ENCODE results near the gene TAF15.

The TAF15 gene

GRCh38 chr17:35808962-35809854 is at the start of gene TAF15:
TSS of gene TAF15 (plus strand) at chr17:35809484. CDS start at chr17:35809570, 86 bp downstream.
- peak; percentile 100 for DNase-seq

GRCh38 chr17:35760587-35760986 is 48.7 kb upstream of the TAF15 start, which contains the start of gene C17orf50:
TSS of gene C17orf50 (plus strand) at chr17:35760887. CDS start at chr17:35760942, 55 bp downstream.
- no peak for DNase-seq

GRCh38 chr17:35761601-35762000 is 47.7 kb upstream of the TAF15 start:
- DNase-seq: no peak

GRCh38 chr17:35763767-35764122 is 45.5 kb upstream of the TAF15 start:
- DNase-seq: no peak

GRCh38 chr17:35764123-35764991 is 44.9 kb upstream of the TAF15 start:
- peak; percentile 74 for DNase-seq

GRCh38 chr17:35765086-35765710 is 44.1 kb upstream of the TAF15 start:
- no peak for DNase-seq

GRCh38 chr17:35765756-35766488 is 43.4 kb upstream of the TAF15 start:
- no peak for DNase-seq

- no peak for DNase-seq
These were observed 42.8 kb upstream of the TAF15 start for GRCh38 chr17:35766489-35766877.

GRCh38 chr17:35766903-35767510 is 42.3 kb upstream of the TAF15 start:
- DNase-seq: peak; percentile 15

- no peak for DNase-seq
These were observed 40.5 kb upstream of the TAF15 start for GRCh38 chr17:35768797-35769196.

GRCh38 chr17:35769895-35770486 is 39.3 kb upstream of the TAF15 start:
- DNase-seq: no peak

- no peak for DNase-seq
These were observed 36.2 kb upstream of the TAF15 start for GRCh38 chr17:35773129-35773528.

GRCh38 chr17:35773679-35774425 is 35.4 kb upstream of the TAF15 start:
- no peak for DNase-seq

GRCh38 chr17:35774499-35774898 is 34.8 kb upstream of the TAF15 start:
- peak; percentile 44 for DNase-seq

GRCh38 chr17:35775039-35775438 is 34.2 kb upstream of the TAF15 start:
- no peak for DNase-seq

GRCh38 chr17:35775583-35775982 is 33.7 kb upstream of the TAF15 start:
- DNase-seq: no peak

GRCh38 chr17:35778641-35779196 is 30.6 kb upstream of the TAF15 start:
- DNase-seq: no peak

- DNase-seq: no peak
These were observed 28.3 kb upstream of the TAF15 start for GRCh38 chr17:35780950-35781349.

- DNase-seq: no peak
These were observed 24.4 kb upstream of the TAF15 start for GRCh38 chr17:35784895-35785294.

GRCh38 chr17:35786941-35787432 is 22.3 kb upstream of the TAF15 start:
- DNase-seq: no peak
